HepG2 (cell line): ENCODE results near the gene CCDC175. TPM values are rescaled to one million over a fixed set of nuclear protein-coding genes. Genes with fewer than 3 reads are reported as not detected.

Source experiments
- CBX1 ChIP-seq: IDR thresholded peaks from one replicate; pipeline ENCODE4 v1.6.1; 2016; ENCODE audit warnings: antibody characterized with exemption, low read depth
- EEA1 ChIP-seq: sonication (generic); formaldehyde crosslinking; IDR thresholded peaks from 2 replicates; pipeline ENCODE4 v1.5.1; 2020; ENCODE audit warnings: mild to moderate bottlenecking, missing genetic modification reagents, borderline replicate concordance
- ERF ChIP-seq: IDR thresholded peaks from 2 replicates; pipeline ENCODE4 v1.6.1; 2018; ENCODE audit warnings: missing biosample characterization, missing genetic modification reagents
- GATAD2A ChIP-seq: IDR thresholded peaks from 2 replicates; pipeline ENCODE4 v1.6.1; 2016
- IKZF4 ChIP-seq: sonication (generic); formaldehyde crosslinking; IDR thresholded peaks from 2 replicates; pipeline ENCODE4 v1.5.1; 2020; ENCODE audit warnings: borderline replicate concordance, mild to moderate bottlenecking, low read depth, missing genetic modification reagents; ENCODE audit errors: not compliant biosample characterization
- JUN ChIP-seq: sonication (generic); formaldehyde crosslinking; IDR thresholded peaks from 2 replicates; pipeline ENCODE4 v1.4.0; 2020; ENCODE audit warnings: mild to moderate bottlenecking, missing genetic modification reagents
- MATR3 ChIP-seq: sonication (generic); formaldehyde crosslinking; IDR thresholded peaks from 2 replicates; pipeline ENCODE4 v1.4.0; 2020; ENCODE audit warnings: missing genetic modification reagents
- MBNL3 ChIP-seq: fragments of 250-450 bp; sonication (Bioruptor Pico); conservative IDR thresholded peaks from 2 replicates; pipeline ENCODE4 v1.8.0; 2022; ENCODE audit warnings: mild to moderate bottlenecking, inconsistent platforms
- NFKB2 ChIP-seq: sonication (generic); formaldehyde crosslinking; IDR thresholded peaks from 2 replicates; pipeline ENCODE4 v1.4.0; 2020; ENCODE audit warnings: missing genetic modification reagents, borderline replicate concordance
- SETDB1 ChIP-seq: sonication (generic); formaldehyde crosslinking; IDR thresholded peaks from 2 replicates; pipeline ENCODE4 v1.5.1; 2020; ENCODE audit warnings: missing genetic modification reagents, mild to moderate bottlenecking, borderline replicate concordance
- SP140L ChIP-seq: sonication (generic); formaldehyde crosslinking; IDR thresholded peaks from 2 replicates; pipeline ENCODE4 v1.4.0; 2020; ENCODE audit warnings: missing genetic modification reagents, borderline replicate concordance
- SPEN ChIP-seq: sonication (generic); formaldehyde crosslinking; IDR thresholded peaks from 2 replicates; pipeline ENCODE4 v1.5.1; 2020; ENCODE audit warnings: low read depth, mild to moderate bottlenecking, missing genetic modification reagents
- TP53 ChIP-seq: sonication (generic); formaldehyde crosslinking; conservative IDR thresholded peaks from 2 replicates; pipeline ENCODE4 v1.4.0; 2020; ENCODE audit warnings: missing genetic modification reagents
- XRCC5 ChIP-seq: fragments of 200-400 bp; formaldehyde crosslinking; optimal IDR thresholded peaks from 2 replicates; pipeline ENCODE3; 2017; ENCODE audit warnings: mild to moderate bottlenecking, low read length
- YY1 ChIP-seq: IDR thresholded peaks from 2 replicates; pipeline ENCODE4 v1.6.1; 2011; ENCODE audit warnings: low read length, low read depth, moderate library complexity, mild to moderate bottlenecking; ENCODE audit not compliant: insufficient read depth, insufficient replicate concordance
- ZBTB3 ChIP-seq: sonication (generic); formaldehyde crosslinking; IDR thresholded peaks from 2 replicates; pipeline ENCODE4 v1.4.0; 2020; ENCODE audit warnings: low read depth, mild to moderate bottlenecking, moderate library complexity, missing genetic modification reagents, borderline replicate concordance
- ZFP36L2 ChIP-seq: sonication (generic); formaldehyde crosslinking; IDR thresholded peaks from 2 replicates; pipeline ENCODE4 v1.4.0; 2020; ENCODE audit warnings: missing genetic modification reagents
- ZFP62 ChIP-seq: sonication (generic); formaldehyde crosslinking; IDR thresholded peaks from 2 replicates; pipeline ENCODE4 v1.4.0; 2020; ENCODE audit warnings: missing genetic modification reagents
- ZMYM4 ChIP-seq: sonication (generic); formaldehyde crosslinking; IDR thresholded peaks from 2 replicates; pipeline ENCODE4 v1.8.1; 2023; ENCODE audit warnings: mild to moderate bottlenecking, missing genetic modification reagents
- ZNF350 ChIP-seq: sonication (generic); formaldehyde crosslinking; IDR thresholded peaks from 2 replicates; pipeline ENCODE4 v1.4.0; 2020; ENCODE audit warnings: mild to moderate bottlenecking, low read depth, missing genetic modification reagents, borderline replicate concordance
- ZNF7 ChIP-seq: IDR thresholded peaks from 2 replicates; pipeline ENCODE4 v1.6.1; 2016; ENCODE audit warnings: missing biosample characterization, missing genetic modification reagents
- polyA plus RNA-seq, 8 experiments: library from polyadenylated mRNA; depleted of rRNA in 3 of 8; stranded (reverse) in 7 of 8; unstranded in 1 of 8; fragments of >200 nt; fragmentation: Illumina TruSeq in 4 of 8; extraction: Trizol in 4 of 8; gene quantifications; 2 replicates each; pipeline versions ENCODE4 v1.2.1 to v1.2.3, GENCODE V29; 2011 to 2016; ENCODE audit warnings: low read depth in 4 of 8, missing spikeins in 1 of 8, mixed read lengths in 1 of 8; ENCODE audit not compliant: insufficient read depth in 1 of 8
- total RNA-seq, 5 experiments: library from RNA; depleted of rRNA; stranded (reverse); fragments of >200 nt; fragmentation: Illumina TruSeq; extraction: Trizol; gene quantifications; 2 replicates each; pipeline ENCODE4 v1.2.3, GENCODE V29; 2016; ENCODE audit warnings: low read depth in 1 of 5
- TF ChIP-seq, protein P1 (sequence below): sonication (generic); formaldehyde crosslinking; IDR thresholded peaks from 2 replicates; pipeline ENCODE4; 2020; ENCODE audit warnings: missing genetic modification reagents, mild to moderate bottlenecking, borderline replicate concordance
- TF ChIP-seq, protein P2 (sequence below): sonication (generic); formaldehyde crosslinking; IDR thresholded peaks from 2 replicates; pipeline ENCODE4 v1.4.0; 2020; ENCODE audit warnings: missing genetic modification reagents

CCDC175 gene
- total and polyA plus RNA-seq, 2 of the 13 experiments (the other 11 are each of a cell fraction or from before 2014, with no cell fraction given), result not detected

DNA sequence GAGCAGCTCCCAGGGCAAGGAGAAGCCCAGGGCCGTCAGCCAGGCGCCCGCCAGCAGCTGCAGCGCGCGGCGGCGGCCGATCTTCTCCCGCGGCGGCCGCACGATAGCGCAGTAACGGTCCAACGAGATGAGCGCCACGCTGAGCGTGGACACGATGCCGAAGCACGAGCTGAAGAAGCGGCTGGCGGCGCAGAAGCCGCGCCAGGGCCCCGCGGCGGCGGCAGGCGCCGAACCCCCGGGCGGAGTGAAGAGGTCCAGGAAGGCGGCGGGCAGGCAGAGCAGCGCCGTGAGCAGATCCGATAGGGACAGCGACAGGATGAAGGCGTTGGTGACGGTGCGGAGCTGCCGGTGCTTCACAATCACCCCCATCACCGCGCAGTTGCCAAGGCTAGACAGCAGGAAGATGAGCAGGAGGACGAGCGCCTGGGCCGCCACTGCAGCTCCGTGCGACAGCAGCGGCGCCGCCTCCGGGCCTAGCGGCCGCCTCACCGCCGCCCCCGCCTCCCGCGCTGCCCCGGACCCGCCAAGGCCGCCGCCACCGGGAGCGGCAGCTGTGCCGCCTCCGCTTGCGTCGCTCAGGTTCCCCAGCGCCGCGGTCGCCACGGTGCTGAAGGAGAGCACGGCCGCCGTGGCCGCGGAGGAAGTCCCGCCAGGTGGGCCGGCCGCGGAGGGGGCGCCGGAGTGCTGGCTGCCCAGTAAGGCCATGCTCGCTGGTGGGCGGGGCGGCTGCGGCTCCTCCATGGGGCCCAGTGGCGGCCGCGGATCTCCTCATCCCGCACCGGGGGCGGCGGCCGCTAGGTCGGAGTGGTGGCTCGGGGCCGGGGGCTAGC, 111.9 kb downstream of the CCDC175 start (continued):
- TF ChIP-seq JUN (CRISPR knock-in tag) (no peak), MATR3 (no peak), ZFP62 (CRISPR knock-in tag) (no peak), NFKB2 (no peak), ZMYM4 (CRISPR knock-in tag) (0 out of 2 replicates have a peak, but pooled peaks have one; percentile 6), SP140L (no peak), ZBTB3 (no peak), IKZF4 (CRISPR knock-in tag) (no peak), ZNF7 (CRISPR knock-in tag) (no peak), ZNF350 (CRISPR knock-in tag) (no peak), SPEN (CRISPR knock-in tag) (no peak), EEA1 (CRISPR knock-in tag) (0 out of 2 replicates have a peak, but pooled peaks have one; percentile 40), XRCC5 (no peak), GATAD2A (no peak), ERF (CRISPR knock-in tag) (no peak), SETDB1 (CRISPR knock-in tag) (no peak), CBX1 (no peak), ZFP36L2 (CRISPR knock-in tag) (no peak), TP53 (CRISPR knock-in tag) (no peak), YY1 (no peak), MBNL3 (no peak)
- TF ChIP-seq, protein P1, sequence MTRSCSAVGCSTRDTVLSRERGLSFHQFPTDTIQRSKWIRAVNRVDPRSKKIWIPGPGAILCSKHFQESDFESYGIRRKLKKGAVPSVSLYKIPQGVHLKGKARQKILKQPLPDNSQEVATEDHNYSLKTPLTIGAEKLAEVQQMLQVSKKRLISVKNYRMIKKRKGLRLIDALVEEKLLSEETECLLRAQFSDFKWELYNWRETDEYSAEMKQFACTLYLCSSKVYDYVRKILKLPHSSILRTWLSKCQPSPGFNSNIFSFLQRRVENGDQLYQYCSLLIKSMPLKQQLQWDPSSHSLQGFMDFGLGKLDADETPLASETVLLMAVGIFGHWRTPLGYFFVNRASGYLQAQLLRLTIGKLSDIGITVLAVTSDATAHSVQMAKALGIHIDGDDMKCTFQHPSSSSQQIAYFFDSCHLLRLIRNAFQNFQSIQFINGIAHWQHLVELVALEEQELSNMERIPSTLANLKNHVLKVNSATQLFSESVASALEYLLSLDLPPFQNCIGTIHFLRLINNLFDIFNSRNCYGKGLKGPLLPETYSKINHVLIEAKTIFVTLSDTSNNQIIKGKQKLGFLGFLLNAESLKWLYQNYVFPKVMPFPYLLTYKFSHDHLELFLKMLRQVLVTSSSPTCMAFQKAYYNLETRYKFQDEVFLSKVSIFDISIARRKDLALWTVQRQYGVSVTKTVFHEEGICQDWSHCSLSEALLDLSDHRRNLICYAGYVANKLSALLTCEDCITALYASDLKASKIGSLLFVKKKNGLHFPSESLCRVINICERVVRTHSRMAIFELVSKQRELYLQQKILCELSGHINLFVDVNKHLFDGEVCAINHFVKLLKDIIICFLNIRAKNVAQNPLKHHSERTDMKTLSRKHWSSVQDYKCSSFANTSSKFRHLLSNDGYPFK (CRISPR knock-in tag), result no peak
- TF ChIP-seq, protein P2, sequence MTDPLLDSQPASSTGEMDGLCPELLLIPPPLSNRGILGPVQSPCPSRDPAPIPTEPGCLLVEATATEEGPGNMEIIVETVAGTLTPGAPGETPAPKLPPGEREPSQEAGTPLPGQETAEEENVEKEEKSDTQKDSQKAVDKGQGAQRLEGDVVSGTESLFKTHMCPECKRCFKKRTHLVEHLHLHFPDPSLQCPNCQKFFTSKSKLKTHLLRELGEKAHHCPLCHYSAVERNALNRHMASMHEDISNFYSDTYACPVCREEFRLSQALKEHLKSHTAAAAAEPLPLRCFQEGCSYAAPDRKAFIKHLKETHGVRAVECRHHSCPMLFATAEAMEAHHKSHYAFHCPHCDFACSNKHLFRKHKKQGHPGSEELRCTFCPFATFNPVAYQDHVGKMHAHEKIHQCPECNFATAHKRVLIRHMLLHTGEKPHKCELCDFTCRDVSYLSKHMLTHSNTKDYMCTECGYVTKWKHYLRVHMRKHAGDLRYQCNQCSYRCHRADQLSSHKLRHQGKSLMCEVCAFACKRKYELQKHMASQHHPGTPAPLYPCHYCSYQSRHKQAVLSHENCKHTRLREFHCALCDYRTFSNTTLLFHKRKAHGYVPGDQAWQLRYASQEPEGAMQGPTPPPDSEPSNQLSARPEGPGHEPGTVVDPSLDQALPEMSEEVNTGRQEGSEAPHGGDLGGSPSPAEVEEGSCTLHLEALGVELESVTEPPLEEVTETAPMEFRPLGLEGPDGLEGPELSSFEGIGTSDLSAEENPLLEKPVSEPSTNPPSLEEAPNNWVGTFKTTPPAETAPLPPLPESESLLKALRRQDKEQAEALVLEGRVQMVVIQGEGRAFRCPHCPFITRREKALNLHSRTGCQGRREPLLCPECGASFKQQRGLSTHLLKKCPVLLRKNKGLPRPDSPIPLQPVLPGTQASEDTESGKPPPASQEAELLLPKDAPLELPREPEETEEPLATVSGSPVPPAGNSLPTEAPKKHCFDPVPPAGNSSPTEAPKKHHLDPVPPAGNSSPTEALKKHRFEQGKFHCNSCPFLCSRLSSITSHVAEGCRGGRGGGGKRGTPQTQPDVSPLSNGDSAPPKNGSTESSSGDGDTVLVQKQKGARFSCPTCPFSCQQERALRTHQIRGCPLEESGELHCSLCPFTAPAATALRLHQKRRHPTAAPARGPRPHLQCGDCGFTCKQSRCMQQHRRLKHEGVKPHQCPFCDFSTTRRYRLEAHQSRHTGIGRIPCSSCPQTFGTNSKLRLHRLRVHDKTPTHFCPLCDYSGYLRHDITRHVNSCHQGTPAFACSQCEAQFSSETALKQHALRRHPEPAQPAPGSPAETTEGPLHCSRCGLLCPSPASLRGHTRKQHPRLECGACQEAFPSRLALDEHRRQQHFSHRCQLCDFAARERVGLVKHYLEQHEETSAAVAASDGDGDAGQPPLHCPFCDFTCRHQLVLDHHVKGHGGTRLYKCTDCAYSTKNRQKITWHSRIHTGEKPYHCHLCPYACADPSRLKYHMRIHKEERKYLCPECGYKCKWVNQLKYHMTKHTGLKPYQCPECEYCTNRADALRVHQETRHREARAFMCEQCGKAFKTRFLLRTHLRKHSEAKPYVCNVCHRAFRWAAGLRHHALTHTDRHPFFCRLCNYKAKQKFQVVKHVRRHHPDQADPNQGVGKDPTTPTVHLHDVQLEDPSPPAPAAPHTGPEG (CRISPR knock-in tag), result no peak
